Natural killer cell (primary cell): Measurements from ENCODE around the gene MAP1B. TPM values are rescaled to one million over a fixed set of nuclear protein-coding genes. Genes with fewer than 3 reads are reported as not detected.

Source experiments
- ATAC-seq, 3 donors: fragments of 150-1000 bp in 2 of 3; fragments of 200-7000 bp in 1 of 3; cut with Tn5 transposase; 1 replicate in 1 of 3; 2 replicates in 2 of 3; pipeline ENCODE4 v1.10.0; 2021; ENCODE audit warnings: mild to moderate bottlenecking in 2 of 3, moderate library complexity in 2 of 3
- DNase-seq, 2 donors: peaks; one replicate each; pipeline versions ENCODE4 v3.0.0 to v3.0.0-alpha.2; 2013 to 2021; ENCODE audit warnings: mixed read lengths in 1 of 2
- H3K27ac ChIP-seq: one replicate; pipeline ENCODE4 v1.5.1; 2013; ENCODE audit warnings: mild to moderate bottlenecking, low read length
- H3K27me3 ChIP-seq: one replicate; pipeline ENCODE4 v1.6.1; 2013; ENCODE audit warnings: low read length; ENCODE audit not compliant: control insufficient read depth, insufficient read depth
- H3K36me3 ChIP-seq: one replicate; pipeline ENCODE4 v1.6.1; 2013; ENCODE audit warnings: low read length; ENCODE audit not compliant: control insufficient read depth, insufficient read depth
- H3K4me1 ChIP-seq: one replicate; pipeline ENCODE4 v1.6.1; 2013; ENCODE audit warnings: low read length; ENCODE audit not compliant: control insufficient read depth, insufficient read depth
- H3K4me3 ChIP-seq: one replicate; pipeline ENCODE4 v1.5.1; 2013; ENCODE audit warnings: low read length
- H3K9me3 ChIP-seq: one replicate; pipeline ENCODE4 v1.6.1; 2013; ENCODE audit warnings: low read length; ENCODE audit not compliant: control insufficient read depth, insufficient read depth
- H3K27ac Mint-ChIP-seq, 2 donors: one replicate each; pipeline ENCODE4 v1.8.0; 2022; ENCODE audit warnings: mild to moderate bottlenecking in 2 of 2, mixed read lengths in 2 of 2, moderate library complexity in 1 of 2
- H3K27me3 Mint-ChIP-seq, 2 donors: one replicate each; pipeline ENCODE4 v1.8.0; 2022; ENCODE audit warnings: low read depth in 2 of 2, mixed read lengths in 2 of 2
- H3K36me3 Mint-ChIP-seq: one replicate; pipeline ENCODE4 v1.8.0; 2022; ENCODE audit warnings: mixed read lengths
- H3K4me1 Mint-ChIP-seq, 2 donors: one replicate each; pipeline ENCODE4 v1.8.0; 2022; ENCODE audit warnings: mixed read lengths in 2 of 2
- H3K4me3 Mint-ChIP-seq: one replicate; pipeline ENCODE4 v1.8.0; 2022; ENCODE audit warnings: mild to moderate bottlenecking, moderate library complexity, mixed read lengths
- H3K9me3 Mint-ChIP-seq, 2 donors: one replicate each; pipeline ENCODE4 v1.8.0; 2022; ENCODE audit warnings: mixed read lengths in 2 of 2
- CTCF ChIP-seq: fragments of 200-600 bp; IDR thresholded peaks from one replicate; pipeline ENCODE4 v1.8.0; 2022; ENCODE audit warnings: antibody characterized with exemption
- WGBS: methylation state at CpG from one replicate; pipeline ENCODE4 v1.1.7; 2013; ENCODE audit warnings: missing lambda C conversion rate; ENCODE audit not compliant: insufficient coverage; 5-methylcytosine and 5-hydroxymethylcytosine counted together
- intact Hi-C: fragments of 100-400 bp; cut with micrococcal nuclease; formaldehyde crosslinking; loops from one replicate; pipeline ENCODE4 v1.14.2; 2022
- total RNA-seq, 4 donors: library from RNA; stranded (reverse); fragments of 120-200 nt in 1 of 4; gene quantifications; one replicate each; pipeline versions ENCODE4 v1.2.3 to v1.2.4, GENCODE V29; 2013 to 2022

MAP1B gene
- total RNA-seq, 3 donors from 2014 or later (not counting 1 experiment from before 2014, with no cell fraction given), result 0.07 to 0.31 TPM; not detected in 1

- Histone ChIP-seq H3K27me3 (peaks cover 11% of the 10 kb centered on the region), H3K9me3 (no peaks in the 10 kb centered on the region), H3K27ac (no peak overlapping the region), H3K36me3 (no peaks in the 10 kb centered on the region), H3K4me3 (no peak overlapping the region), H3K4me1 (no peaks in the 10 kb centered on the region)
- Mint-ChIP-seq H3K27me3 (peaks cover 36 to 38% of the 10 kb centered on the region in 2 donors), H3K9me3 (no peaks in the 10 kb centered on the region), H3K4me1 (peaks cover 9 to 15% of the 10 kb centered on the region in 2 donors), H3K4me3 (no peak overlapping the region), H3K27ac (no peak overlapping the region), H3K36me3 (no peaks in the 10 kb centered on the region)
- no peak for TF ChIP-seq CTCF
- WGBS, result 89% methylated on average over 7 of the region's 7 CpGs
- DNase-seq (no peak), ATAC-seq (no peak)
- intact Hi-C loops, result no loop called here
Measured at GRCh38 chr5:72140711-72141110, 33.4 kb downstream of the MAP1B start.

GRCh38 chr5:72141440-72142355 lies 34.4 kb downstream of the MAP1B start:
- DNase-seq (no peak), ATAC-seq (no peak)
- WGBS, result 83% methylated on average over 8 of the region's 8 CpGs
- peaks cover 33 to 34% of the 10 kb centered on the region in 2 donors for H3K27me3 Mint-ChIP-seq
- intact Hi-C loops, result no loop called here
- no peak overlapping the region for H3K4me3 ChIP-seq
- no peaks in the 10 kb centered on the region for H3K9me3 Mint-ChIP-seq
- H3K9me3 ChIP-seq, result no peaks in the 10 kb centered on the region
- no peaks in the 10 kb centered on the region for H3K36me3 Mint-ChIP-seq
- no peak overlapping the region for H3K4me3 Mint-ChIP-seq
- no peak for TF ChIP-seq CTCF
- H3K27ac ChIP-seq, result no peak overlapping the region
- H3K36me3 ChIP-seq, result no peaks in the 10 kb centered on the region
- H3K27me3 ChIP-seq, result peaks cover 11% of the 10 kb centered on the region
- H3K4me1 ChIP-seq, result no peaks in the 10 kb centered on the region
- H3K27ac Mint-ChIP-seq, result no peak overlapping the region
- peaks cover 9 to 15% of the 10 kb centered on the region in 2 donors for H3K4me1 Mint-ChIP-seq

GRCh38 chr5:72144762-72145161 lies 37.5 kb downstream of the MAP1B start:
- Mint-ChIP-seq H3K27ac (no peak overlapping the region), H3K4me1 (no peaks in the 10 kb centered on the region), H3K9me3 (no peaks in the 10 kb centered on the region), H3K36me3 (no peaks in the 10 kb centered on the region), H3K27me3 (peaks cover 30 to 36% of the 10 kb centered on the region in 2 donors), H3K4me3 (no peak overlapping the region)
- 100% methylated on average over 1 of the region's 2 CpGs for WGBS
- TF ChIP-seq CTCF, result no peak
- H3K27me3 ChIP-seq, result peaks cover 7% of the 10 kb centered on the region
- no peak overlapping the region for H3K27ac ChIP-seq
- intact Hi-C loops, result no loop called here
- ATAC-seq, result no peak
- H3K4me1 ChIP-seq, result no peaks in the 10 kb centered on the region
- DNase-seq, result no peak
- H3K9me3 ChIP-seq, result no peaks in the 10 kb centered on the region
- no peaks in the 10 kb centered on the region for H3K36me3 ChIP-seq
- H3K4me3 ChIP-seq, result no peak overlapping the region
